ENCODE results near the gene FUT1.

FUT1 gene

DNA sequence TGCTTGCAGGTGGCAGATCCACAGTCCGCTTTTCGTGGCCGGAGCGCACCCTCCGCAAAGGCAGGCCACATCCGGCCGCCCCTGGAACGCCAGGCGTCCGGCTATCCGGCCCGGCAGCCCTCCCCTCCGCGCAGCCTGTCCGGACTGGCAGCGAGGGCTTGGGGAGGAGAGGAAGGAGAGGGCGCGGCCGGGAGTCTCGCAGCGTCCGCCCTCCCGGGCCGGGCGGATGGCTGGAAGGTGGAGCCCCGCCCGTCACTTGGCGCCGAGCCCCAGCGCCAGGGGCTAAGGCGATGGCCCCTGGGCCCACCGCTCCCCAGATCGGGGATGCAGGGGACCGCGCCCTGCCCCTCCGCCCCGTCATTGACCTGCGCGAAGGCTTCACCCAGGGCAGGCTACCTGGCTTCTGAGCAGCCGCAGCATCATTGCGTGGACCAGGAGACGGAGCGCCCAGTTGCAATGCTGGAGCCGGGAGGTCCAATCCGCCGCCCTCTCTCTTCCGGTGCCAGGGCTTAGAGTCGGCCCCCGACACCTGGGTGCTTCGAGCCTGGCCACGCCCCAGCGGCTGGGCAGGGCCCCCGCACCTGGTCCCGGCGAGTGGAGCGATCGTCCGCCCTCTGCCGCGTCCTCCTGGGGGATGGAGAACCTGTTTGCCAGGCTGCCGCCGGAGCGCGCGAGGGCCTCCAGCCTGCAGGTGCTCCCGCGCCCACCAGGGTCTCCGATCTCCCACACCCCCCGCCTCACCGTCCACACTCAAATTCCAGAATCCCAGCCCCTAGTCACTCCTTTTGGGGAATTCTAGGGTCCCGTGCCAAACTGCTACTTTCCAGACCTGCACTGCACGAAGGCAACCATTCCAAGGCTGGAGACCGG is at the start of gene FUT1:
Gene FUT1, minus strand, starts transcription at position 146 of the 870 bp plus-strand sequence. CDS start 1,360 bp downstream, outside the sequence.
- TF ChIP-seq, protein P1, sequence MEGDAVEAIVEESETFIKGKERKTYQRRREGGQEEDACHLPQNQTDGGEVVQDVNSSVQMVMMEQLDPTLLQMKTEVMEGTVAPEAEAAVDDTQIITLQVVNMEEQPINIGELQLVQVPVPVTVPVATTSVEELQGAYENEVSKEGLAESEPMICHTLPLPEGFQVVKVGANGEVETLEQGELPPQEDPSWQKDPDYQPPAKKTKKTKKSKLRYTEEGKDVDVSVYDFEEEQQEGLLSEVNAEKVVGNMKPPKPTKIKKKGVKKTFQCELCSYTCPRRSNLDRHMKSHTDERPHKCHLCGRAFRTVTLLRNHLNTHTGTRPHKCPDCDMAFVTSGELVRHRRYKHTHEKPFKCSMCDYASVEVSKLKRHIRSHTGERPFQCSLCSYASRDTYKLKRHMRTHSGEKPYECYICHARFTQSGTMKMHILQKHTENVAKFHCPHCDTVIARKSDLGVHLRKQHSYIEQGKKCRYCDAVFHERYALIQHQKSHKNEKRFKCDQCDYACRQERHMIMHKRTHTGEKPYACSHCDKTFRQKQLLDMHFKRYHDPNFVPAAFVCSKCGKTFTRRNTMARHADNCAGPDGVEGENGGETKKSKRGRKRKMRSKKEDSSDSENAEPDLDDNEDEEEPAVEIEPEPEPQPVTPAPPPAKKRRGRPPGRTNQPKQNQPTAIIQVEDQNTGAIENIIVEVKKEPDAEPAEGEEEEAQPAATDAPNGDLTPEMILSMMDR (IDR thresholded peaks at IDR 0.05; ENCODE audit: insufficient read depth, missing control alignments) = no peak
- DNase-seq (ENCODE audit: insufficient read length, low spot score) (peak; percentile 74), FAIRE-seq (no peak)

DNA sequence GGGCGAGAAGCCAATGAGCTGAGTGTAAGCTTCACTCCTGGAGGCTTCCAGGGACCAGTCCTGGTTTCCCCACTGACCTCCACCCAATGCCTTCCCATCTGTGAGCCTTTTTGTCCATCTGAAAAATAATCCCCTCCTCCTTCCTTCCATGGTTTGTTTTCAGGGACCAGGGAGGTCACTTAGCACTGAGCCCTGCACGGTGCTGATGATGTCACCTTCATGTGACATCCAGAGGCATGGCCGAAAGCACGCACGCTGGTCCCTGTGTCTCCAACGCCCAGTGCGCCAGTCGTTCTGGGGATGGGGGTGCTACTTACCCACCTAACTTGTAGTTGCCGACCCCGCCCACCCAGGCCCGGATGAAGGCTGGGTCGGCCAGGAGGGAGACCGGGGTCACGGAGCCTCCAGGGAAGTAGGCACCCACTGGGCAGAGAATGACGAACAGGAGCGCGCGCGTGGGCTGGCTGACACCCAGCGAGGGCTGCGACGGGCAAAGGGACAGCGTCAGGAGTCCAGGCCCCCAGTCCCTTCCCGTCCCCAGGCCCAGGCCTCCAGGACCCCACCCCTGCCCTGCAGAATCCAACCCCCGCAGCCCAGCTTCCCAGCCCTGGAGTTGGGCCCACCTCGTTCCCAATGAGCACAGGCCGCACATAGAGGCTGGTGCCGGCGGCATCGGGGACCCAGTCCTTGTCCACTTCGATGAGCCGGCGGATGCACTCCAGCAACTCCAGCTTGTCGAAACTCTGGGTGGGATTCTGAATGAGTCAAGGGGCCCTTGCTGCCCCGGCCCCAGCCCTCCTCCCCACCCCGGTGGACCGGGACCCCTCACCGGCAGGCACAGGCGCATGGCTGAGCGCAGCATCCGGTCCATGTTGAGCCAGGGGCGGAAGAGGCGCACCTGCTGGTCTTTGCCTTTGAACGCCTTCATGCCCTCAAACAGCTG is 47.2 kb upstream of the FUT1 start:
- DNase-seq (ENCODE audit: insufficient read length, low spot score) (no peak), FAIRE-seq (no peak)
- TF ChIP-seq, protein P1 (IDR thresholded peaks at IDR 0.05; ENCODE audit: insufficient read depth, missing control alignments) = no peak

DNA sequence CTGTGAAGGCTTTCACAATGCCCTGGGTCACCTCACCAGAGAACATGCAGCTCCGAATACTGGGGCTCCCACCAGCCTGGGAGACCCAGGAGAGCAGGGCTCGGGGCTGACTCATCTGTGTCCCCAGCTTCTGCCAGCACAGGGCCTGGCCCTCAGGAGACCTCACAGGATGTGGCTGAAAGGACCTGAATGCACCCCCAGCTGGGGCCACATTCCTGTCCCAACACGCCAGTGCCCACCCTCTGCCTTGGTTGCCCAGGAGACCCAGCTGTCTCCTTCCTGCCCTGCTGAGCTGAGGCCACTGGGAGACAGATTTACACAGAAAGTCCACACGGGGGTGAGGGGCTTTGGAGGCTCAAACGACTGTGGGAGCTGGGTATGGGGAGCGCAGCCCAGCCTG is 46.5 kb upstream of the FUT1 start:
- TF ChIP-seq, protein P1 (IDR thresholded peaks at IDR 0.05; ENCODE audit: insufficient read depth, missing control alignments) = no peak
- FAIRE-seq = no peak
- DNase-seq (ENCODE audit: insufficient read length, low spot score) = no peak

DNA sequence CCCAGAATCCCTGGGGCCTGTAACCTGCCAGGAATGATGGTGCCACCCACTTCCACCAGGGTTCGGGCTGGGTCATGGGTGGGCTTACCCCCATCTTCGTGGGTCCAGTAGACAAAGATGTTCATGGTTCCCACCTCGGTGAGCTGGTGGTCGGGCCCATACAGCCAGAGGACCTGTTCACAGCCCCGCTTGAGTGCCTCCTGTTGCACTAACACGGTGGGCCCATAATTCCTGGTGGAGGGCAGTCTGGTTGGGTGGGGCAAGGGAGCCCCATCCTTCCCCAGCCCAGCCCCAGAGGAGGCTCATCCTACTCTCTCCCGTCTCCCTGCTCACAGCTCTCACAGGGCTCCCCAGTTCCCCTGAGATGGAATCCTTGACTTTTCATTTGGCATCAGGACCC is 44.7 kb upstream of the FUT1 start:
- no peak for DNase-seq (ENCODE audit: insufficient read length, low spot score)
- TF ChIP-seq, protein P1 (IDR thresholded peaks at IDR 0.05; ENCODE audit: insufficient read depth, missing control alignments) = no peak
- no peak for FAIRE-seq

DNA sequence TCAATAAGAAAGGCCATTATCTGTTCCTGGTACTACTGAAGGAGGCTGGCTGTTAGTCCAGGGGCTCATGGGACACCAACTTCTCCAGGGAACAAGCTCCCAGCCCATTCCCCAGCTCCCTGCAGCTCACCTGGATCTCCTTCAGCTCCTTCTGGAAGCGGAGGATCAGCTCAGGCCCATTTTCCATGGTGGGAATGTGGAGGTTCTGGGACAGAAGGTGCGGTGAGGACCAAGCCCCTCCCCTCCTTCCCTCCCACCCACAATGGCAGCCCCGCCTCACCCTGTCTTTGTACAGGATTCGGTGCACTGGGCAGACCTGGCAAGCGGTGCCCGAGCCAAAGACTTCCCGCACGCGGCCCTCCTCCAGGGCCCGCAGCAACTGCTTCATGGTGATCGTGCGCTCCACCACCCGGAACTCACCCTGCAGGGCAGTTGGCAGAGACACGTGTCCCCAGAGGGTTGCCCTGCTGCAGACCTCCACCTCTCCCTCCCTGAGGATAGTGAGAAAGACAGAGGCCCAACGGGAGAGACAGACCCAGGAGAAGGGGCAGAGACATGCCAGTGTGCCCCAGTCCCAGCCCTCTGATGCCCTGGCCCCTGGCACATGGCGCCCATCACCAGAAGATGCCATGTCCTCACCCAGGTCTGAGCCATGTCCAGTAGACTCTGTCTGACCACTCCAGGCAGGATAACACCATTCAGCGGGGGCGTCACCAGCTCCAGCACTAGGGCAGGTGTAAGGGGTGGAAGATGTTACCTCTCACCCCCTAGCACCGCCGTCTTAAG is 44.0 kb upstream of the FUT1 start:
- TF ChIP-seq, protein P1 (IDR thresholded peaks at IDR 0.05; ENCODE audit: insufficient read depth, missing control alignments) = no peak
- FAIRE-seq (no peak), DNase-seq (ENCODE audit: insufficient read length, low spot score) (no peak)

DNA sequence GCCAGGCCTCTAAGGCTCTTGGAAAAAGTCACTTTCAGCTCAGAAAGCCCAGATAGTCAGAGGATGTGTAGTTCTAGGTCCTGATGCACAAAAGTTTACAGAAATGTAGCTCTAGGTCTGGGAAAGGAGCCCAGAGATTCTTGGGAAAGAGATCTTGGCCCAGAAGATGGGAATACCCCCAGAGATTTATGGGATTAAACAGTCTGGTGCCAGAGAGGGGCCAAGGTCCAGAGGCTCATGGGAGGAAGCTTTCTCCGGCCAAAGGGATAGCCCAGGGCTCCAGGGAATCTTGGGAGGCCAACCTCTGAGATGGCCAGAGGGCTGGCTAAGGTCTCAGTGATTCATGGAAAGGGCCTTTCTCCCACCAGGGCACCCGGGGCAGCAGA is 43.2 kb upstream of the FUT1 start:
- TF ChIP-seq, protein P1 (IDR thresholded peaks at IDR 0.05; ENCODE audit: insufficient read depth, missing control alignments) = no peak
- no peak for DNase-seq (ENCODE audit: insufficient read length, low spot score)
- FAIRE-seq = peak; percentile 76

Data from D721Med (cell line).